ENCODE measurements around the gene ARRB1. TPM values are rescaled to one million over a fixed set of nuclear protein-coding genes. Genes with fewer than 3 reads are reported as not detected.

ARRB1 gene
- total RNA-seq, 1 experiment from 2014 or later = 219 TPM

GRCh38 chr11:75312346-75312745, 39.1 kb downstream of the ARRB1 start:
- Histone ChIP-seq H3K27me3 (ENCODE audit: control insufficient read depth, insufficient read depth, low read length) (no peaks in the 10 kb centered on the region), H3K9me3 (ENCODE audit: control insufficient read depth, insufficient read depth, low read depth, low read length) (no peaks in the 10 kb centered on the region), H3K4me1 (ENCODE audit: control insufficient read depth, insufficient read depth, low read length) (peaks cover 61% of the 10 kb centered on the region), H3K4me3 (ENCODE audit: low read depth in 2 of 2, low read length in 2 of 2) (no peak overlapping the region), H3K27ac (ENCODE audit: low read length) (peak overlapping the region; percentile 61), H3K36me3 (ENCODE audit: control insufficient read depth, insufficient read depth, low read length) (no peaks in the 10 kb centered on the region)
- ATAC-seq (peak; percentile 5; the same call in 1 of the 2 replicates), DNase-seq (ENCODE audit: low read depth, low spot score) (no peak)
- in situ Hi-C loops (cut with HindIII; ENCODE audit: low pct_unique_long_range_greater_than_20kb, low sequenced_read_pairs) (no loop called here), intact Hi-C loops (cut with micrococcal nuclease; ENCODE audit: unreplicated experiment) (no loop called here)
- TF ChIP-seq TCF7L2 (IDR thresholded peaks at IDR 0.05; ENCODE audit: low read depth, low read length) (no peak), POLR2AphosphoS5 (IDR thresholded peaks at IDR 0.05; ENCODE audit: low read depth, low read length) (no peak), SIN3A (IDR thresholded peaks at IDR 0.05; ENCODE audit: borderline replicate concordance, insufficient read depth, low read depth, low read length) (no peak)
- TF ChIP-seq, protein P1, sequence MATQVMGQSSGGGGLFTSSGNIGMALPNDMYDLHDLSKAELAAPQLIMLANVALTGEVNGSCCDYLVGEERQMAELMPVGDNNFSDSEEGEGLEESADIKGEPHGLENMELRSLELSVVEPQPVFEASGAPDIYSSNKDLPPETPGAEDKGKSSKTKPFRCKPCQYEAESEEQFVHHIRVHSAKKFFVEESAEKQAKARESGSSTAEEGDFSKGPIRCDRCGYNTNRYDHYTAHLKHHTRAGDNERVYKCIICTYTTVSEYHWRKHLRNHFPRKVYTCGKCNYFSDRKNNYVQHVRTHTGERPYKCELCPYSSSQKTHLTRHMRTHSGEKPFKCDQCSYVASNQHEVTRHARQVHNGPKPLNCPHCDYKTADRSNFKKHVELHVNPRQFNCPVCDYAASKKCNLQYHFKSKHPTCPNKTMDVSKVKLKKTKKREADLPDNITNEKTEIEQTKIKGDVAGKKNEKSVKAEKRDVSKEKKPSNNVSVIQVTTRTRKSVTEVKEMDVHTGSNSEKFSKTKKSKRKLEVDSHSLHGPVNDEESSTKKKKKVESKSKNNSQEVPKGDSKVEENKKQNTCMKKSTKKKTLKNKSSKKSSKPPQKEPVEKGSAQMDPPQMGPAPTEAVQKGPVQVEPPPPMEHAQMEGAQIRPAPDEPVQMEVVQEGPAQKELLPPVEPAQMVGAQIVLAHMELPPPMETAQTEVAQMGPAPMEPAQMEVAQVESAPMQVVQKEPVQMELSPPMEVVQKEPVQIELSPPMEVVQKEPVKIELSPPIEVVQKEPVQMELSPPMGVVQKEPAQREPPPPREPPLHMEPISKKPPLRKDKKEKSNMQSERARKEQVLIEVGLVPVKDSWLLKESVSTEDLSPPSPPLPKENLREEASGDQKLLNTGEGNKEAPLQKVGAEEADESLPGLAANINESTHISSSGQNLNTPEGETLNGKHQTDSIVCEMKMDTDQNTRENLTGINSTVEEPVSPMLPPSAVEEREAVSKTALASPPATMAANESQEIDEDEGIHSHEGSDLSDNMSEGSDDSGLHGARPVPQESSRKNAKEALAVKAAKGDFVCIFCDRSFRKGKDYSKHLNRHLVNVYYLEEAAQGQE (IDR thresholded peaks at IDR 0.05; ENCODE audit: insufficient read depth in 1 of 2, low read depth in 2 of 2, low read length in 1 of 2) = no peak
- TF ChIP-seq, protein P2, sequence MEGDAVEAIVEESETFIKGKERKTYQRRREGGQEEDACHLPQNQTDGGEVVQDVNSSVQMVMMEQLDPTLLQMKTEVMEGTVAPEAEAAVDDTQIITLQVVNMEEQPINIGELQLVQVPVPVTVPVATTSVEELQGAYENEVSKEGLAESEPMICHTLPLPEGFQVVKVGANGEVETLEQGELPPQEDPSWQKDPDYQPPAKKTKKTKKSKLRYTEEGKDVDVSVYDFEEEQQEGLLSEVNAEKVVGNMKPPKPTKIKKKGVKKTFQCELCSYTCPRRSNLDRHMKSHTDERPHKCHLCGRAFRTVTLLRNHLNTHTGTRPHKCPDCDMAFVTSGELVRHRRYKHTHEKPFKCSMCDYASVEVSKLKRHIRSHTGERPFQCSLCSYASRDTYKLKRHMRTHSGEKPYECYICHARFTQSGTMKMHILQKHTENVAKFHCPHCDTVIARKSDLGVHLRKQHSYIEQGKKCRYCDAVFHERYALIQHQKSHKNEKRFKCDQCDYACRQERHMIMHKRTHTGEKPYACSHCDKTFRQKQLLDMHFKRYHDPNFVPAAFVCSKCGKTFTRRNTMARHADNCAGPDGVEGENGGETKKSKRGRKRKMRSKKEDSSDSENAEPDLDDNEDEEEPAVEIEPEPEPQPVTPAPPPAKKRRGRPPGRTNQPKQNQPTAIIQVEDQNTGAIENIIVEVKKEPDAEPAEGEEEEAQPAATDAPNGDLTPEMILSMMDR (IDR thresholded peaks at IDR 0.05) = no peak
- no TSS peak for BruUV-seq (replicated peaks)
- POLR2A ChIA-PET = no interaction called here
- CTCF ChIA-PET = interaction anchor here (0.6 kb wide), 1 partner anchor 77 kb away, joined by 3 read pairs; no protein-coding TSS in a partner anchor

GRCh38 chr11:75311858-75312288, 39.6 kb downstream of the ARRB1 start:
- no TSS peak for BruUV-seq (replicated peaks)
- ChIA-PET CTCF (interaction anchor here (0.6 kb wide), 1 partner anchor 77 kb away, joined by 3 read pairs; no protein-coding TSS in a partner anchor), POLR2A (no interaction called here)
- DNase-seq (ENCODE audit: low read depth, low spot score) = no peak
- Histone ChIP-seq H3K27ac (ENCODE audit: low read length) (peak overlapping the region; percentile 61), H3K9me3 (ENCODE audit: control insufficient read depth, insufficient read depth, low read depth, low read length) (no peaks in the 10 kb centered on the region), H3K36me3 (ENCODE audit: control insufficient read depth, insufficient read depth, low read length) (no peaks in the 10 kb centered on the region), H3K4me1 (ENCODE audit: control insufficient read depth, insufficient read depth, low read length) (peaks cover 56% of the 10 kb centered on the region), H3K4me3 (ENCODE audit: low read depth in 2 of 2, low read length in 2 of 2) (no peak overlapping the region), H3K27me3 (ENCODE audit: control insufficient read depth, insufficient read depth, low read length) (no peaks in the 10 kb centered on the region)
- intact Hi-C loops (cut with micrococcal nuclease; ENCODE audit: unreplicated experiment) (no loop called here), in situ Hi-C loops (cut with HindIII; ENCODE audit: low pct_unique_long_range_greater_than_20kb, low sequenced_read_pairs) (no loop called here)
- TF ChIP-seq, protein P1 (IDR thresholded peaks at IDR 0.05; ENCODE audit: insufficient read depth in 1 of 2, low read depth in 2 of 2, low read length in 1 of 2) = no peak
- TF ChIP-seq, protein P2 (IDR thresholded peaks at IDR 0.05) = no peak
- TF ChIP-seq POLR2AphosphoS5 (IDR thresholded peaks at IDR 0.05; ENCODE audit: low read depth, low read length) (no peak), SIN3A (IDR thresholded peaks at IDR 0.05; ENCODE audit: borderline replicate concordance, insufficient read depth, low read depth, low read length) (no peak), TCF7L2 (IDR thresholded peaks at IDR 0.05; ENCODE audit: low read depth, low read length) (no peak)
- ATAC-seq = peak; percentile 37
